C1 segment of cervical spinal cord (tissue), 14 donors: ENCODE data around the gene KIF1A.

Source experiments
- DNase-seq, 14 donors: peaks; one replicate each; lab custom pipeline; 2025; lab: John Stamatoyannopoulos, UW

Gene KIF1A

GRCh38 chr2:240736281-240737250, 83.5 kb downstream of the KIF1A start:
- no peak for DNase-seq

- no peak for DNase-seq
Measured at GRCh38 chr2:240735476-240735875, 84.5 kb downstream of the KIF1A start.

- DNase-seq: no peak
Measured at GRCh38 chr2:240734756-240735155, 85.3 kb downstream of the KIF1A start.

- DNase-seq: peak in 1 of 14 donors; percentile 12
Measured at GRCh38 chr2:240733803-240734495, 86.1 kb downstream of the KIF1A start.

GRCh38 chr2:240732911-240733622, 87.0 kb downstream of the KIF1A start:
- DNase-seq: no peak

- DNase-seq: no peak
Measured at GRCh38 chr2:240732184-240732583, 87.8 kb downstream of the KIF1A start.

DNA sequence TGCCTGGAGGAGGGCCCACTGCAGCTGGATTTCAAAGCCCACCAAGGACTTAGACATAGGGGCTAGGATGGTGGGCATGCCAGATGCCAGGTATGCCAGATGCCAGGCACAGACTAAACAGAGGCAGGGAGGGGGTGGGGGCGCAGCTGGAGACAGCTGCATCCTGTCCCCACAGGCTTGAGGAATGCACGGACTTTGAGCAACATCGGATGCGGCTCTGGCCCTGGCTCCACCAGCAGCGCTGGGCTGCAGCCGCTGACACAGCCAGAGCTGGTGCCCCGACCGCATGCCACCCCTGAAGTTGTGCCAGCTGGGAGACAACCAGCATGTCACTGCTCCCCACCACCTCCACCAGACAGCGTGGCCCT, 88.9 kb downstream of the KIF1A start:
- no peak for DNase-seq

GRCh38 chr2:240730501-240731177, 89.4 kb downstream of the KIF1A start:
- peak in 1 of 14 donors; percentile 17 for DNase-seq

- DNase-seq: no peak
Measured at GRCh38 chr2:240728827-240729226, 91.2 kb downstream of the KIF1A start.

DNA sequence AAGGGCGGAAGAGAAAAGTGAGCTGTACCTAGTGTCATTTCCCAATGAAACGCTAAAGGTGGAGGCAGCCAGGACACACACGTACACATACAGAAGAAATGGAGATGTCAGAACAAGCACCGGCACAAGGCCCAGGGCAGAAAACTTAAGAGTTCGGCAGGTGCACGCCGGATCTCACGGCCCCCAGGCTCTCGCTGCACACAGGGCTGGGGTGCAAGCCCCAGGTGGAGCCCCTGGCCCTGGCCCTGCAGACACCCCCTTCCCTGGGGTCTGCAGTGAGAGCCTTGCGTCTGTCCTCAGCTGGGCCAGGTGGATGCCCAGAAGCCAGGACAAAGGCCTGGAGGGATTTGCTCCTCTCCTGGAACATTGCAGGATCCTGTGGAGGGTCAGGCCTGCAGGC, 91.7 kb downstream of the KIF1A start:
- DNase-seq: no peak

DNA sequence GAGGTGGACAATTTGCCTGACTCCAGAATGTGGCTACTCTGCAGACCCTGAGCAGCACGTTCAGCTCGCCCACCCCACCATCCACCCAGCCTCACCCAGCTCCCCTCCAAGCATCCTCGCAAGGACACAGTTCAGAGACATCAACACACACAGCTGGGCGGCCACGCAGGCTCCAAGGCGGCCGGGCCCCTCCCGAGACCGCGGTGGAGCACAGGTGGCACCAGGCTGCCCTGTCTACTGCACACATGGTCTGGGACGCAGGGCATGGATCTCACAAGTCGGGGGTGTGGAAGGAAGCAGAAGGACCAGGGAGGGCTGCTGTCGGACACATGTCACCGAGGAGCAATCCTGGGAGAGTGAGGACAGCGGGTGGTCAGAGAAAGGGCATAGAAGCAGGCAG, 92.1 kb downstream of the KIF1A start:
- DNase-seq: no peak

DNA sequence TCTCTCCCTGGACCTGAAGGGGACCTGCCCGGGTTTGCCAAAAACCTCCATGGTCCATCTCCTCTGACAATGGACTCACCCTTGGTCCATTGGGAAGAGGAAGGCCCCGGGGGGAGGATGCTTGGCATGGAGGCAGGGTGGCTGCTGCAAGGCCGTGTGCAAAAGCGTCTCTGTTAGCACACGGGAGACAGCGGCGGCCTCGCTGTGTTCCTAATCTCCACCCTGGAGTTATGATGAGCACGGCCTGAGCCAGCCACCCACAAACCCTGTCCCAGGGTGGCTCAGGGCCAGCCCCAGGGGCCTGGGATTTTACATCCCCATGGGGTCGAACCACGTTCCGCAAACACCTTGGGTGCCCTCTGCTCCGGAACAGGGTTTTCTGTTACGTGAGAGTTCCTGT, 92.6 kb downstream of the KIF1A start:
- no peak for DNase-seq

DNA sequence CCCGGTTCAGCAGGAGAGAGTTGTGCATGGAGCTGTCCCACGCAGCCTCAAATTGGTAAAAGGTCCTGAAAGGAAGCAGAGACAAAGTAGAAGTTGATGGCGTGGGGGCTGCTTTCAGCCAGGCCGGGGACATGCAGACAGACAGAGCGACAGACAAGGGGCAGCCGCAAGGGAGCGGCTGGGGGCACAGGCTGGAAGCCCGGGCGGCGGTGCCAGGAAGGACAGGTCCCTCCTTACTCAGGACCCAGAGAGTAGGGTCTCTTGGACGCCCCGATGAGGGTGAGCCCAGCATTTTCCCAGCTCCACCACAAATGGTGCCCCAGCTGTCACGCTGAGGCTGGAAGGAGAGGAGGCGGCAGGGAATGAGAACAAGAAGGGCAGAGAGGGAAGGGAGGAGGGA, 93.1 kb downstream of the KIF1A start:
- no peak for DNase-seq

DNA sequence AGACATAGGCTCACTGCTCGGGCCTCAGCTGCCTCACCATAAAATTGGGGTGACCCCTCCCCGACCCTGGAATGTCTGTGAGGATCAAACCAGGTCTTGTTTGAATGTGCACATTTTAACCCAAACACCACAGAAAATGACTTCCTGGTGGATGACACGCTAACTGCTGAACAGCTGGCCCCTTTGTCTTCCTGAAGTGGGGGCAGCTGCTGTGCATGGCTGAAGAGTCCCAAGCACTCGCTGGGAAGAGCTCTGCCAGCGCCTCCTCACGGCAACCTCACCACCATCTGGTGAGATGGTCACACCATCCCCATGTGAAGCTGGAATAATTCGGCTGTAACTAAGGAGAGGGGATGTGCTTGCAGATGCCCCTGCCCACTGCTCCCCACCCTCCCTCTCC, 94.3 kb downstream of the KIF1A start:
- no peak for DNase-seq

DNA sequence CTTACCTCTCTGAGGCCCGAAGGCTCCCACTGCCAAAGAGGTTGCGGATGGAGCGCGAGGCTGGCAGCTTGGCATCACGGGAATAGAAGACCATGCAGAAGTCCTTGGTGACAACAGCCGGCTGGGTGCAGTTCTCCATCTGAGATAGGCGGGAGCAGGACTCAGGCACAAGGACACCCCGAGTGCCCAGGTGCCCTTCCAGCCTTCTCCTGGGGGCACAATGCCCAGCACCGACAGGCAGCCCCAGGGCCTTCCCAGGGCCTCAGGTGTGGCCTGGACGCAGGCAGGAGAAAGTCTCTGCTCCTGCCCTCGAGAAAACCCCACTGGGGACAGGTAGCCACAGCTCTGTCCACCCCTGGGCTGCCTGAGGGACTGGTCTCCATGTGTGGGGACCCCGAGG, 94.8 kb downstream of the KIF1A start:
- DNase-seq: no peak

DNA sequence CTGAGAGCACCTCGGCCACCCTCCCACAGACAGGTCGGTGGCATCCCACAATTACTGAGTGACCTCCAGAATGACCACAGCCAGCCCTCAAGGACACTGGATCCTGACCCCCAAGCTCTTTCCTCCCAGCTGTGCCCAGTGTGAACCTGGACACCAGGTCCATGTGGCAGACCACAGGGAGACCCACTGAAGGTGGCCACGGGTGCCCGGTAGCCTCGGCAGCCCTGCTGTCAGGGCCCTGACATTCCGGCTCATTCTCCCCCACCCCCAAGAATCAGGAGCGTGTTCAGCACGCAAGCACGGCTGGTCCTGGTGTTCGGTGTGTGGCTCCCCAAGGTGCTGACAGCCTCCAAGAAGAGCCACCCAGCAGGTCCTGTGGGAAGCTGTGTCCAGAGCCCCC, 95.6 kb downstream of the KIF1A start:
- DNase-seq: no peak

- no peak for DNase-seq
Measured at GRCh38 chr2:240723851-240724250, 96.2 kb downstream of the KIF1A start.

DNA sequence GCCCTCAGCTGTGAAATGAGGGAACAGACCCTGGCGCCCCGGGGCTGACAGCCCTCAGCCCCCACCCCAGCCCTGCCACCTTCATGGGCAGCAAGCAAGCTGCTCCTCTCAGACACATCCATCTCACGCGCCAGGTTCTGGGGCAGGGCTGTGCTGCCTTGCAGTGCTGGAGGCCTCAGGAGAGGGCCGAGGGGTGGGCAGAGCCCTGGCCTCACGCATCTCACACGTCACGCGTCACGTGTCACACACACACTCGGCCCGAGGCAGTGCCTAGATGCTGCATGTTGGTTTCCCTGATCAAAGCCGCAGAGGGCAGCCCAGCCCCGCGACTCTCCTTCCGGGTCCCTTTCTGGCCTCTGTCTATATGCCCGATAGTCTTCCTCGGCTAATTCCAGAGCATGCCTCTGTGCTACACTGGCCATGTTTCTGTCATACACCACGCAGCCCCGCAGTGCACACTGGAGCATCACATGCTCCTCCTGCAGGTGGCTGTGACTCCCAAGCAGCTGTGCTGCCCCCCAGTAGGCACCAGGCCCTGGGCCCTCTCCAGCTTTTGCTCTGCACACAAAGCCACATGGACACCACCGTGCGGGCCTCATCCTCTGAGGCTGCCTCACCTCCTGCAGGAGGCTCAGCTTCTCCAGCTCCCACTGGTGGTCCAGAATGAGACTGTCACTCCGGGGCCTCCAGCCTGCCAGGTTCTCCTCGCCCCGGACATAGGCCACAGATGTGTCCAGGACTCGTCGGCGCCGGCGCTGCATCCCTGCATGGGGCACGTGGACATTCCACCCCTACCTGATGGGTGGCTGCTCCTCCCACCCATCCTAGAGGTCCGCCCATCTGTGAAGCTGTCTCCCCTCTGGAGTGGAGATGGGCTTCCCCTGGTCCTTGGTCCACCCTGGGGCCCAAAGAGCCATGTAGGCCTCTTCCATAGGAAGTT, 97.0 kb downstream of the KIF1A start:
- DNase-seq: no peak

- DNase-seq: no peak
Measured at GRCh38 chr2:240722376-240722775, 97.6 kb downstream of the KIF1A start.

DNA sequence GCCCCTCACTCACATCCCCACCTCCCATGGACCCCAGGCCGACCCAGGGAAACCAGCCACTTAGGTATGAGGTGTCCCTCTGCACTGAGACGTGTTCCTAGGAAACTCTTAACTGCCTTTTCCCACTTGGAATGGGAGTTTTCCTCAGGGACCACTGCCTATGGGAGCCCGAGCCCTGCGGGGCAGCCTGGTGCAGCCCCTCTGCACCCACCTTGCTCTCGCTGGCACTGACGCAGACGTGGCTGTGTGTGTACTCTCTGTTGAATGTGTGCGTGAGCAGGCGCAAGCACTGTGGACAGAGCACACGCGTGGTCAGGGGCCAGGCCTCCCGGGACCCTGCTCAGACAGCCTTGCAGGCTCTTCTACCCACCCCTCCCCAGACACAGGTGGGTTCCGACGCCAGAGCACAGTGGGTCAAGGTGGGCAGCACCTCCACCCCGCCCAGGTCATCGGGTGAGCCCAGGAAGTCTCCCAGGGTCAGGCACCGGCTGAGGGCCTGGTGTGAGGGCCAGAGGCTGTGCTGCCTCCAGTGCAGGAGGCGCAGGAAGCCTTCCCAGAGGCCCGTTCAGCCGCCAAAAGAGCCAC, 98.3 kb downstream of the KIF1A start:
- no peak for DNase-seq
